HEK293 (cell line): ENCODE data around the gene KATNAL1.

Experiments
- CTCF ChIA-PET: fragments of 350-600 bp; formaldehyde crosslinking; extraction: SDS; loops from one replicate; lab custom pipeline; 2021; ENCODE audit warnings: antibody characterized with exemption; lab: Yijun Ruan, JAX
- POLR2A ChIA-PET: fragments of 300-600 bp; formaldehyde crosslinking; extraction: SDS; loops from one replicate; lab custom pipeline; 2020; ENCODE audit warnings: antibody characterized with exemption, inconsistent platforms; lab: Yijun Ruan, JAX
- H3K27ac ChIP-seq: fragments of 200-500 bp; sonication (Bioruptor generic); 2 replicates; pipeline ENCODE4 v1.5.1; 2014; ENCODE audit warnings: low read depth, low read length, control low read depth, inconsistent platforms; ENCODE audit errors: extremely low read depth
- H3K36me3 ChIP-seq, 2 experiments: fragments of 200-500 bp in 1 of 2; sonication (Bioruptor generic) in 1 of 2; 1 replicate in 1 of 2; 2 replicates in 1 of 2; pipeline ENCODE4 v1.5.1; 2014 to 2017; ENCODE audit warnings: inconsistent platforms in 2 of 2, low read length in 2 of 2; ENCODE audit not compliant: control insufficient read depth in 2 of 2, insufficient read depth in 1 of 2
- H3K4me1 ChIP-seq: fragments of 200-500 bp; sonication (Bioruptor generic); 2 replicates; pipeline ENCODE4 v1.5.1; 2014; ENCODE audit warnings: mild to moderate bottlenecking, low read length, inconsistent platforms; ENCODE audit not compliant: control insufficient read depth, insufficient read depth
- H3K4me3 ChIP-seq: 2 replicates; pipeline ENCODE4 v1.5.1; 2011; ENCODE audit warnings: low read depth, mild to moderate bottlenecking, control low read depth, low read length, moderate library complexity
- H3K9me3 ChIP-seq: fragments of 200-500 bp; sonication (Bioruptor generic); 2 replicates; pipeline ENCODE4 v1.5.1; 2014; ENCODE audit warnings: low read depth, low read length, inconsistent platforms; ENCODE audit not compliant: control insufficient read depth, insufficient read depth
- BCL11A ChIP-seq: fragments of 450-650 bp; formaldehyde crosslinking; IDR thresholded peaks from 2 replicates; pipeline ENCODE4 v1.5.1; 2016; ENCODE audit warnings: low read depth, missing biosample characterization, missing genetic modification characterization
- HOXC10 ChIP-seq: sonication (generic); formaldehyde crosslinking; IDR thresholded peaks from 2 replicates; pipeline ENCODE4 v1.8.1; 2023; ENCODE audit warnings: mild to moderate bottlenecking, missing genetic modification reagents
- PATZ1 ChIP-seq: fragments of 450-650 bp; formaldehyde crosslinking; IDR thresholded peaks from 2 replicates; pipeline ENCODE4 v1.5.1; 2016; ENCODE audit warnings: missing biosample characterization, missing genetic modification characterization
- YY2 ChIP-seq: fragments of 450-650 bp; formaldehyde crosslinking; IDR thresholded peaks from 2 replicates; pipeline ENCODE4 v1.5.1; 2016; ENCODE audit warnings: missing biosample characterization, missing genetic modification characterization
- ZFP69B ChIP-seq: fragments of 450-650 bp; formaldehyde crosslinking; IDR thresholded peaks from 2 replicates; pipeline ENCODE4 v1.5.1; 2016; ENCODE audit warnings: missing biosample characterization, missing genetic modification characterization
- ZNF10 ChIP-seq: fragments of 450-650 bp; formaldehyde crosslinking; IDR thresholded peaks from 2 replicates; pipeline ENCODE4 v1.5.1; 2017; ENCODE audit warnings: missing biosample characterization, missing genetic modification characterization
- ZNF175 ChIP-seq: fragments of 450-650 bp; formaldehyde crosslinking; IDR thresholded peaks from 2 replicates; pipeline ENCODE4 v1.5.1; 2016; ENCODE audit warnings: missing biosample characterization, missing genetic modification characterization
- ZNF2 ChIP-seq: fragments of 450-650 bp; formaldehyde crosslinking; IDR thresholded peaks from 2 replicates; pipeline ENCODE4 v1.5.1; 2016; ENCODE audit warnings: missing biosample characterization, missing genetic modification characterization
- ZNF223 ChIP-seq: fragments of 450-650 bp; formaldehyde crosslinking; IDR thresholded peaks from 2 replicates; pipeline ENCODE4 v1.5.1; 2016; ENCODE audit warnings: missing biosample characterization, missing genetic modification characterization
- ZNF335 ChIP-seq: fragments of 450-650 bp; formaldehyde crosslinking; conservative IDR thresholded peaks from 2 replicates; pipeline ENCODE4 v1.5.1; 2016; ENCODE audit warnings: missing biosample characterization, missing genetic modification characterization
- ZNF354C ChIP-seq: fragments of 450-650 bp; formaldehyde crosslinking; IDR thresholded peaks from 2 replicates; pipeline ENCODE4 v1.5.1; 2016; ENCODE audit warnings: missing biosample characterization, missing genetic modification characterization, low read depth, borderline replicate concordance
- ZNF391 ChIP-seq: fragments of 450-650 bp; formaldehyde crosslinking; IDR thresholded peaks from 2 replicates; pipeline ENCODE4 v1.5.1; 2016; ENCODE audit warnings: low read depth, missing biosample characterization, missing genetic modification characterization, borderline replicate concordance
- ZNF473 ChIP-seq: fragments of 450-650 bp; formaldehyde crosslinking; IDR thresholded peaks from 2 replicates; pipeline ENCODE4 v1.5.1; 2017; ENCODE audit warnings: missing biosample characterization, missing genetic modification characterization
- ZNF488 ChIP-seq: fragments of 450-650 bp; formaldehyde crosslinking; IDR thresholded peaks from 2 replicates; pipeline ENCODE4 v1.5.1; 2016; ENCODE audit warnings: missing biosample characterization, missing genetic modification characterization
- ZNF510 ChIP-seq: fragments of 450-650 bp; formaldehyde crosslinking; IDR thresholded peaks from 2 replicates; pipeline ENCODE4 v1.5.1; 2018; ENCODE audit warnings: mild to moderate bottlenecking, missing genetic modification characterization, missing biosample characterization; ENCODE audit not compliant: insufficient replicate concordance
- ZNF514 ChIP-seq: fragments of 450-650 bp; formaldehyde crosslinking; IDR thresholded peaks from 2 replicates; pipeline ENCODE4 v1.5.1; 2016; ENCODE audit warnings: missing biosample characterization, missing genetic modification characterization
- ZNF777 ChIP-seq: fragments of 450-650 bp; formaldehyde crosslinking; IDR thresholded peaks from 2 replicates; pipeline ENCODE4 v1.5.1; 2017; ENCODE audit warnings: missing biosample characterization, missing genetic modification characterization, borderline replicate concordance
- ZNF791 ChIP-seq: fragments of 450-650 bp; formaldehyde crosslinking; IDR thresholded peaks from 2 replicates; pipeline ENCODE4 v1.5.1; 2016; ENCODE audit warnings: missing biosample characterization, missing genetic modification characterization
- ZSCAN23 ChIP-seq: fragments of 450-650 bp; formaldehyde crosslinking; IDR thresholded peaks from 2 replicates; pipeline ENCODE4 v1.5.1; 2016; ENCODE audit warnings: missing biosample characterization, missing genetic modification characterization
- TF ChIP-seq, protein P1 (sequence below): fragments of 450-650 bp; formaldehyde crosslinking; IDR thresholded peaks from 2 replicates; pipeline ENCODE4 v1.5.1; 2016; ENCODE audit warnings: missing biosample characterization, missing genetic modification characterization
- TF ChIP-seq, protein P2 (sequence below): sonication (generic); formaldehyde crosslinking; IDR thresholded peaks from 2 replicates; pipeline ENCODE4 v1.8.1; 2022; ENCODE audit warnings: mild to moderate bottlenecking, moderate library complexity, missing genetic modification reagents
- TF ChIP-seq, protein P3 (sequence below): fragments of 450-650 bp; formaldehyde crosslinking; IDR thresholded peaks from 2 replicates; pipeline ENCODE4 v1.5.1; 2017; ENCODE audit warnings: missing biosample characterization, mild to moderate bottlenecking, missing genetic modification characterization, moderate library complexity

Gene KATNAL1

GRCh38 chr13:30295116-30295515, 12.2 kb downstream of the KATNAL1 start:
- H3K36me3 ChIP-seq: no peaks in the 10 kb centered on the region
- H3K4me3 ChIP-seq: no peak overlapping the region
- TF ChIP-seq YY2 (tag by site-specific recombination) (no peak), ZNF10 (tag by site-specific recombination) (no peak), BCL11A (no peak), ZNF510 (tag by site-specific recombination) (no peak), HOXC10 (CRISPR knock-in tag) (no peak), ZNF391 (tag by site-specific recombination) (no peak), ZNF791 (tag by site-specific recombination) (no peak), ZNF223 (tag by site-specific recombination) (no peak), ZNF488 (tag by site-specific recombination) (no peak), PATZ1 (no peak), ZFP69B (tag by site-specific recombination) (no peak), ZNF514 (no peak)
- TF ChIP-seq, protein P1, sequence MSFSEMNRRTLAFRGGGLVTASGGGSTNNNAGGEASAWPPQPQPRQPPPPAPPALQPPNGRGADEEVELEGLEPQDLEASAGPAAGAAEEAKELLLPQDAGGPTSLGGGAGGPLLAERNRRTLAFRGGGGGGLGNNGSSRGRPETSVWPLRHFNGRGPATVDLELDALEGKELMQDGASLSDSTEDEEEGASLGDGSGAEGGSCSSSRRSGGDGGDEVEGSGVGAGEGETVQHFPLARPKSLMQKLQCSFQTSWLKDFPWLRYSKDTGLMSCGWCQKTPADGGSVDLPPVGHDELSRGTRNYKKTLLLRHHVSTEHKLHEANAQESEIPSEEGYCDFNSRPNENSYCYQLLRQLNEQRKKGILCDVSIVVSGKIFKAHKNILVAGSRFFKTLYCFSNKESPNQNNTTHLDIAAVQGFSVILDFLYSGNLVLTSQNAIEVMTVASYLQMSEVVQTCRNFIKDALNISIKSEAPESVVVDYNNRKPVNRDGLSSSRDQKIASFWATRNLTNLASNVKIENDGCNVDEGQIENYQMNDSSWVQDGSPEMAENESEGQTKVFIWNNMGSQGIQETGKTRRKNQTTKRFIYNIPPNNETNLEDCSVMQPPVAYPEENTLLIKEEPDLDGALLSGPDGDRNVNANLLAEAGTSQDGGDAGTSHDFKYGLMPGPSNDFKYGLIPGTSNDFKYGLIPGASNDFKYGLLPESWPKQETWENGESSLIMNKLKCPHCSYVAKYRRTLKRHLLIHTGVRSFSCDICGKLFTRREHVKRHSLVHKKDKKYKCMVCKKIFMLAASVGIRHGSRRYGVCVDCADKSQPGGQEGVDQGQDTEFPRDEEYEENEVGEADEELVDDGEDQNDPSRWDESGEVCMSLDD (tag by site-specific recombination): no peak
- H3K27ac ChIP-seq: no peak overlapping the region
- ChIA-PET CTCF (no interaction called here), POLR2A (no interaction called here)
- no peaks in the 10 kb centered on the region for H3K9me3 ChIP-seq
- 0 out of 2 replicates have a peak, but pooled peaks cover under 1% of the 10 kb centered on the region for H3K4me1 ChIP-seq

DNA sequence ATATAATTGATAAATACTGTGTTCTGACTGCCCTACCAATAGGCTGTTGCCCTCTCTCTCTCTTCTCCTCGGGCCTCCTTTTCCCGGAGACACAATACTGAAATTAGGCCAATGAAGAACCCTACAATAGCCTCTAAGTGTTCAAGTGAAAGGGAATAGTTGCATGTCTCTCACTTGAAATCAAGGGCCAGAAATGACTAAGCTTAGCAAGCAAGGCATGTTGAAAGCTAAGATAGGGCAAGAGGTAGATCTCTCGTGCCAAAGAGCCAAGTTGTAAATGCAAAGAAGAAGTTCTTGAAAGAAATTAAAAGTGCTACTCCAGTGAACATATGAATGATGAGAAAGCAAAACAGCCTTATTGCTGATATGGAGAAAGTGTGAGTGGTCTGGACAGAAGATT, 13.3 kb downstream of the KATNAL1 start:
- no peaks in the 10 kb centered on the region for H3K36me3 ChIP-seq
- H3K9me3 ChIP-seq: no peaks in the 10 kb centered on the region
- CTCF ChIA-PET: no interaction called here
- TF ChIP-seq ZNF2 (tag by site-specific recombination) (no peak), ZNF175 (tag by site-specific recombination) (no peak), ZSCAN23 (no peak), ZNF777 (tag by site-specific recombination) (no peak), ZNF335 (no peak), ZNF473 (tag by site-specific recombination) (no peak), ZNF354C (no peak)
- TF ChIP-seq, protein P2, sequence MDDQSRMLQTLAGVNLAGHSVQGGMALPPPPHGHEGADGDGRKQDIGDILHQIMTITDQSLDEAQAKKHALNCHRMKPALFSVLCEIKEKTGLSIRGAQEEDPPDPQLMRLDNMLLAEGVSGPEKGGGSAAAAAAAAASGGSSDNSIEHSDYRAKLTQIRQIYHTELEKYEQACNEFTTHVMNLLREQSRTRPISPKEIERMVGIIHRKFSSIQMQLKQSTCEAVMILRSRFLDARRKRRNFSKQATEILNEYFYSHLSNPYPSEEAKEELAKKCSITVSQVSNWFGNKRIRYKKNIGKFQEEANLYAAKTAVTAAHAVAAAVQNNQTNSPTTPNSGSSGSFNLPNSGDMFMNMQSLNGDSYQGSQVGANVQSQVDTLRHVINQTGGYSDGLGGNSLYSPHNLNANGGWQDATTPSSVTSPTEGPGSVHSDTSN (CRISPR knock-in tag): no peak
- TF ChIP-seq, protein P3, sequence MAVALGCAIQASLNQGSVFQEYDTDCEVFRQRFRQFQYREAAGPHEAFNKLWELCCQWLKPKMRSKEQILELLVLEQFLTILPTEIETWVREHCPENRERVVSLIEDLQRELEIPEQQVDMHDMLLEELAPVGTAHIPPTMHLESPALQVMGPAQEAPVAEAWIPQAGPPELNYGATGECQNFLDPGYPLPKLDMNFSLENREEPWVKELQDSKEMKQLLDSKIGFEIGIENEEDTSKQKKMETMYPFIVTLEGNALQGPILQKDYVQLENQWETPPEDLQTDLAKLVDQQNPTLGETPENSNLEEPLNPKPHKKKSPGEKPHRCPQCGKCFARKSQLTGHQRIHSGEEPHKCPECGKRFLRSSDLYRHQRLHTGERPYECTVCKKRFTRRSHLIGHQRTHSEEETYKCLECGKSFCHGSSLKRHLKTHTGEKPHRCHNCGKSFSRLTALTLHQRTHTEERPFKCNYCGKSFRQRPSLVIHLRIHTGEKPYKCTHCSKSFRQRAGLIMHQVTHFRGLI (tag by site-specific recombination): no peak
- POLR2A ChIA-PET: no interaction called here
- H3K4me3 ChIP-seq: no peak overlapping the region
- H3K27ac ChIP-seq: no peak overlapping the region
- H3K4me1 ChIP-seq: 0 out of 2 replicates have a peak, but pooled peaks cover 3% of the 10 kb centered on the region
